Bronchial epithelial cell (primary cell): ENCODE measurements around the gene GHRL. TPM values are rescaled to one million over a fixed set of nuclear protein-coding genes. Genes with fewer than 3 reads are reported as not detected.

Experiments
- DNase-seq: peaks from one replicate; pipeline ENCODE4 v3.0.0-alpha.2; 2010; ENCODE audit warnings: low read depth
- FAIRE-seq: peaks from 2 replicates; lab custom pipeline; 2011; peaks lifted over from hg19 to GRCh38; lab: Jason Lieb, UNC
- H3K27me3 ChIP-seq: 2 replicates; pipeline ENCODE4 v1.5.1; 2011; ENCODE audit warnings: low read length; ENCODE audit not compliant: control insufficient read depth, insufficient read depth
- H3K36me3 ChIP-seq: 2 replicates; pipeline ENCODE4 v1.5.1; 2011; ENCODE audit warnings: low read length; ENCODE audit not compliant: control insufficient read depth, insufficient read depth
- H3K4me3 ChIP-seq: 2 replicates; pipeline ENCODE4 v1.5.1; 2011; ENCODE audit warnings: mild to moderate bottlenecking, low read depth, low read length, control low read depth
- total RNA-seq: library from RNA; depleted of rRNA; stranded (reverse); fragments of >200 nt; gene quantifications from 2 replicates; pipeline ENCODE4 v1.2.1, GENCODE V29; 2014
- TF ChIP-seq, protein P1 (sequence below): IDR thresholded peaks from 2 replicates; pipeline ENCODE4 v1.5.1; 2011; ENCODE audit warnings: mild to moderate bottlenecking, moderate library complexity, low read length, control low read depth, inconsistent platforms; ENCODE audit not compliant: insufficient read depth, severe bottlenecking

The GHRL gene
- total RNA-seq, 1 donor from 2014 or later, result not detected

DNA sequence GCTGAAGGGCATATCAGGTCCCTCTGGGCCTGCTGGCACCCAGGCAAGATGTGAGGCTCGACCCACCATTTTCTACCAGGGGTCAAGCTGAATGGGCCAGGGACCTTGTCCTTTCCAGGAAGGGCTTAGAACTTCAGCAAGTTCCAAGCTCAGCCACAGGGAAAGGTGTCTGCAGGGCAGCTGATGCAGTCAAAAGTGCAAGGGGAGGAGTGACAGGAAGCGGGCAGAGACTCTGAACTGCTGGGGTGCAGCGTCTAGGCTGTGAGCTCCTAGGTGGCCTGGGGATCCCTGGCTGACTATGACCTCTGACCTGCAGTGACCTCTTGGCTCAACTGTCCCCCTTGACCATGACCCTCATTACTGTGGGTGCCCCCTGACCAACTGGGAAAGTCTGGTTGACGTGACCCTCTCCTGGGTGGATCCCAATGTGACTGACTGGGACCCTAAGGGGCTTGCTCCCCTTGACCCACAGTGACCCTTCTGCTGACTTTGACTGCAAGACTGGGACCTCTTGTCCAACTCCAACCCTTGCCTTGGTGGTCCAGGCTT, 42.5 kb upstream of the GHRL start:
- no peaks in the 10 kb centered on the region for H3K36me3 ChIP-seq
- DNase-seq (no peak), FAIRE-seq (peak; percentile 52)
- H3K27me3 ChIP-seq, result peaks cover 8% of the 10 kb centered on the region
- TF ChIP-seq, protein P1, sequence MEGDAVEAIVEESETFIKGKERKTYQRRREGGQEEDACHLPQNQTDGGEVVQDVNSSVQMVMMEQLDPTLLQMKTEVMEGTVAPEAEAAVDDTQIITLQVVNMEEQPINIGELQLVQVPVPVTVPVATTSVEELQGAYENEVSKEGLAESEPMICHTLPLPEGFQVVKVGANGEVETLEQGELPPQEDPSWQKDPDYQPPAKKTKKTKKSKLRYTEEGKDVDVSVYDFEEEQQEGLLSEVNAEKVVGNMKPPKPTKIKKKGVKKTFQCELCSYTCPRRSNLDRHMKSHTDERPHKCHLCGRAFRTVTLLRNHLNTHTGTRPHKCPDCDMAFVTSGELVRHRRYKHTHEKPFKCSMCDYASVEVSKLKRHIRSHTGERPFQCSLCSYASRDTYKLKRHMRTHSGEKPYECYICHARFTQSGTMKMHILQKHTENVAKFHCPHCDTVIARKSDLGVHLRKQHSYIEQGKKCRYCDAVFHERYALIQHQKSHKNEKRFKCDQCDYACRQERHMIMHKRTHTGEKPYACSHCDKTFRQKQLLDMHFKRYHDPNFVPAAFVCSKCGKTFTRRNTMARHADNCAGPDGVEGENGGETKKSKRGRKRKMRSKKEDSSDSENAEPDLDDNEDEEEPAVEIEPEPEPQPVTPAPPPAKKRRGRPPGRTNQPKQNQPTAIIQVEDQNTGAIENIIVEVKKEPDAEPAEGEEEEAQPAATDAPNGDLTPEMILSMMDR, result no peak
- no peak overlapping the region for H3K4me3 ChIP-seq

DNA sequence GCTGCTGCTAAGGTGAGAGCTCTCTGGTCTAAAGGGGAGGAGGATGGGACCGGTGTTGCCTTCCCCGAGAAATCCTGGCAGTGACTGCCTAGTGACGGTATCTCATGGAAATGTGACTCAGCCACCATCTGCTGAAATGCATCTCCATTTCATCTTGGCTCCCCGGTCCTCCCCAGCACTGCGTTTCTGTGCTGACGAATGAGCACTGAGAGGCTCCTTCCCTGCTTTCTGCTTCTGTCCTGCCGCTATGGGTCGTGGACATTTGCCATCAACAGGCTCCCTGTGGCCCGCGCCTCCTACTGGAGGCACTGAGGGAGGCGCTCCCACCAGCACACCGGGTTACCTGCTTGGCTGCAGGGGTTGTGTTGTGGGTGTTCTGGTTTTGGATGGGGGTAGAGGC, 41.7 kb upstream of the GHRL start:
- DNase-seq, result no peak
- no peak overlapping the region for H3K4me3 ChIP-seq
- H3K27me3 ChIP-seq, result peaks cover 13% of the 10 kb centered on the region
- no peaks in the 10 kb centered on the region for H3K36me3 ChIP-seq
- TF ChIP-seq, protein P1, result peak; percentile 20
- no peak for FAIRE-seq

DNA sequence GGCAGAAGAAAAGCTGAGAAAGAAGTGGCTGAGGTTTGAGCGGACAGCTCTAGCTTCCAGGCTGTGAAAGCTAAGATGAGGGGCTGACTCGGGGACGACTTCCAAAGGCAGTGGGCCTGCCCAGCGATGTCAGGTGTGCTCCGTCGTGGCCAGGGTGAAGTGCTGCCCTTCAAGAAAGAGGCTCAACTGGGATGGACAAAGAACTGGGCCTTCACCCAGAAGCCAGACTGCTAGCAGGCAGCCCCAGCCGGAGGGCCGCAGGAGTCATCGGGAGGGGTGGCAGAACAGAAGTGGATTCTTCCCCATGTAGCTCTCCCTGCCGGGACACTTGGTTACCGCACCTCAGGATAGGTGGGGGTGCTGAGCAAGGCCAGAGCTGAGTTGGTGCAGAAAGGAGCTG, 41.3 kb upstream of the GHRL start:
- FAIRE-seq, result no peak
- peaks cover 17% of the 10 kb centered on the region for H3K27me3 ChIP-seq
- H3K36me3 ChIP-seq, result no peaks in the 10 kb centered on the region
- DNase-seq, result no peak
- no peak overlapping the region for H3K4me3 ChIP-seq
- TF ChIP-seq, protein P1, result no peak

DNA sequence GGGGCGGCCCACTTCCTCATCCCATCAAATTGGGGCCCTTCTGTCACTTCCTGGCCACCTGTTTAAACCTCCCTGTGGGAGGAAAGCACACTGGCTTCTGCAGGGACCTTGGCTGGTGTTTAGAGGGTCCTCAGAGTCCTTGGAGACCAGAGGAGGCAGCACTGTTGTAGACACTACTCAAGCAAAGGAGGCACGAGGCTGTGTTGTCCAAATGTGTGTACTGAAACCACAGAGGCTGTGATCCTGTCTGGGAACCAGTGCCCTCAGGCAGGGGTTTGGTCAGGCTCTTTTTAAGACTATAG, 40.6 kb upstream of the GHRL start:
- H3K36me3 ChIP-seq, result no peaks in the 10 kb centered on the region
- no peak overlapping the region for H3K4me3 ChIP-seq
- no peak for FAIRE-seq
- TF ChIP-seq, protein P1, result no peak
- H3K27me3 ChIP-seq, result peaks cover 22% of the 10 kb centered on the region
- DNase-seq, result no peak

DNA sequence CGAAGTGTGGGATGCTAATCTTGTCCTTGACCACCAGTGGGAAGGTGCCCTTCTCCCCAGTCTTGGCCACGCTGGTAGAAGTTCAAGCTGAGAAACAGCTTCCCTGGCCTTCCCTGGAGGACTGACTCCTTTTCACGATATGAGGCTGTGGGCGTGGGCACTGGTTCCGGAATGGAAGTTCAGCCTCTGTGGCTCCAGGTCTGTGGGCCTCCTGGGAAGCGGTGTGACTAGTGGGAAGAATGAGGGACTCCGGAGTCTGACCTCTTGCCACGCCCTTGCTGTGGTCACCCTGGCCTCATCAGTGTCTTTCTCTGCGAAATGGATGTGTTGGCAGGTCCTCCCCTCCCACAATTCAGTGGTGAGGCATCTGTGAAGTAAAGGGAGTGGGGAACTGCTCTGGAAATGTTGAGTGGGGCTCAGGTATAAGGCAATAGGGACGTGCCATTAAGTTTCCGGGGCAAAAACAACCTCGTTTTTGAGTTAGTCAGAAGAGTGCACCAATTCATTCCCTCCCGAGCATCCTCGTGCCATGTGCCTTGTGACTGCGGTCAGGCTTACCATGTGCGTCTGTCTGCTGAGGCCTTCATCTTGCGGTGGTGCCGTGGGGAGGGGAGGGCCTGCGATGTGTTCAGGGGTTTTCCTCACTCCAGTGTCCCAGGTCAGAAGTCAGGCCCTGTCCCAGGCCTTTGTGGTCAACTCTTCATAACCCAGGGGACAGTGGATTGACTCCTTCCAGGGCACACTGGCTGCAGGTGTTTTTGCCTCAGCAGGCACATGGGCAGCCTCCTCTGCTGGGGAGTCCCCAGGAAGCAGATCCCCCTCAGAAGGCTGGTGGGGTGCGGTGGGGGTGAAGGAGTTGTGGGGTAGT, 40.0 kb upstream of the GHRL start:
- H3K4me3 ChIP-seq, result no peak overlapping the region
- H3K27me3 ChIP-seq, result peaks cover 22% of the 10 kb centered on the region
- peak; percentile 55 for FAIRE-seq
- no peak for DNase-seq
- no peaks in the 10 kb centered on the region for H3K36me3 ChIP-seq
- TF ChIP-seq, protein P1, result no peak
